Skeletal muscle satellite cell (primary cell): ENCODE measurements around the gene MAP3K10.

Experiments
- H3K27me3 ChIP-seq: 2 replicates; pipeline ENCODE4 v1.7.0; 2013; ENCODE audit warnings: low read length; ENCODE audit not compliant: control insufficient read depth, insufficient read depth
- H3K36me3 ChIP-seq: 2 replicates; pipeline ENCODE4 v1.7.0; 2013; ENCODE audit warnings: mild to moderate bottlenecking, control low read depth, low read length; ENCODE audit not compliant: insufficient read depth
- H3K4me1 ChIP-seq: 2 replicates; pipeline ENCODE4 v1.7.0; 2013; ENCODE audit warnings: low read length; ENCODE audit not compliant: control insufficient read depth, insufficient read depth
- H3K4me2 ChIP-seq: 2 replicates; pipeline ENCODE4 v1.7.0; 2013; ENCODE audit warnings: mild to moderate bottlenecking, low read length
- H3K4me3 ChIP-seq: 2 replicates; pipeline ENCODE4 v1.7.0; 2013; ENCODE audit warnings: low read length
- H3K9ac ChIP-seq: 2 replicates; pipeline ENCODE4 v1.7.0; 2013; ENCODE audit warnings: mild to moderate bottlenecking, low read depth, low read length, moderate library complexity
- H3K9me3 ChIP-seq: replicated peaks from 2 replicates; pipeline ENCODE4 v1.7.0; 2013; ENCODE audit warnings: mild to moderate bottlenecking, control low read depth, low read length

Gene MAP3K10

DNA sequence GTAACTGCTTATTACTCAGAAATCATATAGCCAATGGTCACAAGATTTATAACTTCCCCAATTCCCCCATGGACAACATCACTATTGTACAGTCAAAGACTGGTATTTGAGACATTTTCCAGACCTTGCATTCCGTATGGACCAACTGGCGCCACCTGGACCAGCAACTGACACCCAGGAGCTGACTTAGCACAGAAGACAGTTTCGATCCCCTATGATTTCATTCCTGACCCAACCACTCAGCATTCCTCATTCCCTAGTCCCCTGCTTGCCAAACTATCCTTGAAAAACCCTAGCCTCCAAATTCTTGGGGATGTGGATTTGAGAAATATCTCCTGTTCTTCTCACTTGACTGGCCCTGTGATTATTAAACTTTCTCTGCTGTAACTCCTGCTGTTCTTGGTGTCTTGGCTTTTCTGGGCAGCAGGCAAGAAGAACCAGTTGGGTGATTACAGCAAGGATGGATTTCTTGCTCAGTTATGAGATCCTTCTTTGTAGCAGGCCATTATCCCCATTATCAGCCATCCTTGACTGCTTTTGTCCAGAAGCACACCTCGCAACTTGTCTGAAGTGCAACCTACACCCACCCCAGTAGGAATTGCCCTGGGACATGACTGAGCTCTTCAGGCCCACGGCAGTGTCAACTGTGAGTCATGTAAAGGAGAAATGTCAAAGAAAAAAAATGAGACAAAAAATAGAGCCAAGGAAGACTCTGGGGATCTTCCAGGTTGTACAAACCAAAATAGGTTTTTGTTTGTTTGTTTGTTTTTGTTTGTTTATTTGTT, 13.7 kb upstream of the MAP3K10 start:
- Histone ChIP-seq H3K9me3 (no peaks in the 10 kb centered on the region), H3K4me2 (no peak overlapping the region), H3K4me1 (no peaks in the 10 kb centered on the region), H3K4me3 (no peak overlapping the region), H3K9ac (no peak overlapping the region), H3K27me3 (peaks cover 3% of the 10 kb centered on the region), H3K36me3 (no peaks in the 10 kb centered on the region)

DNA sequence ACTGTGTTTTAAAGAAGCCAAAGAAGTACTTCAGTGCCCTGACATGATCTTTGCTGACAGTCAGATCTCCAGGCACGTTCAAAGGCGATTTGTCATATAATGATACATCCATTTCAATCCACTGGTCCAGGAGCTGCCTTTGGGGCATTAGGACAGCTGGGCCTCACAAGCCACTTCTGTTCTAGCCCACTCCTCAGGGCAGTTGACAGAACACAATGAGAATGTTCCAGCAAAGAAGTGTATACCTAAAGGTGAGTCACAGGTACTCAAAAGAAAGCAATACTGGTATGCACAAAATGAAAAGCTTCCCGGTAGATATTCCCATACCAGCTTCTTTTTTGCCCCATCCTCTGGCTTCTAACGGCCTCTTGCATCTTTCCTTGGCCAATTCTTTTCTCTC, 12.5 kb upstream of the MAP3K10 start:
- peaks cover 3% of the 10 kb centered on the region for H3K27me3 ChIP-seq
- no peaks in the 10 kb centered on the region for H3K9me3 ChIP-seq
- H3K36me3 ChIP-seq = no peaks in the 10 kb centered on the region
- no peaks in the 10 kb centered on the region for H3K4me1 ChIP-seq
- H3K9ac ChIP-seq = no peak overlapping the region
- H3K4me3 ChIP-seq = no peak overlapping the region
- no peak overlapping the region for H3K4me2 ChIP-seq

DNA sequence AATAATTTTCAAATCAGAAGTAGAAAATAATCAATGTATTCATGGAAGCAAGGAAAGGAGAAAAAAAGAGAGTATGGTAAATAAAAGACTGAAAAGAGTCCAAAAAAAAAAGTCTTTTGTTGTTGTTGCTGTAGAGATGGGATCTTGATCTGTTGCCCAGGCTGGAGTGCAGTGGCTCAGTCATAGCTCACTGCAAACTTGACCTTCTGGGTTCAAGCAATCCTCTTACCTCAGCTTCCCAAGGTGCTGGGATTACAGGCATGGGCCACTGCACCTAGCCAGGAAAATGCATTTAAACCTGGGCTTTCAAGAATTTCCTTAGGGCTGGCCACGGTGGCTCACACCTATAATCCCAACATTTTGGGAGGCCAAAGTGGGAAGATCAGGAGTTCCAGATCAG, 7.0 kb upstream of the MAP3K10 start:
- Histone ChIP-seq H3K9ac (no peak overlapping the region), H3K4me3 (no peak overlapping the region), H3K27me3 (no peaks in the 10 kb centered on the region), H3K36me3 (no peaks in the 10 kb centered on the region), H3K4me1 (no peaks in the 10 kb centered on the region), H3K9me3 (no peaks in the 10 kb centered on the region), H3K4me2 (no peak overlapping the region)

DNA sequence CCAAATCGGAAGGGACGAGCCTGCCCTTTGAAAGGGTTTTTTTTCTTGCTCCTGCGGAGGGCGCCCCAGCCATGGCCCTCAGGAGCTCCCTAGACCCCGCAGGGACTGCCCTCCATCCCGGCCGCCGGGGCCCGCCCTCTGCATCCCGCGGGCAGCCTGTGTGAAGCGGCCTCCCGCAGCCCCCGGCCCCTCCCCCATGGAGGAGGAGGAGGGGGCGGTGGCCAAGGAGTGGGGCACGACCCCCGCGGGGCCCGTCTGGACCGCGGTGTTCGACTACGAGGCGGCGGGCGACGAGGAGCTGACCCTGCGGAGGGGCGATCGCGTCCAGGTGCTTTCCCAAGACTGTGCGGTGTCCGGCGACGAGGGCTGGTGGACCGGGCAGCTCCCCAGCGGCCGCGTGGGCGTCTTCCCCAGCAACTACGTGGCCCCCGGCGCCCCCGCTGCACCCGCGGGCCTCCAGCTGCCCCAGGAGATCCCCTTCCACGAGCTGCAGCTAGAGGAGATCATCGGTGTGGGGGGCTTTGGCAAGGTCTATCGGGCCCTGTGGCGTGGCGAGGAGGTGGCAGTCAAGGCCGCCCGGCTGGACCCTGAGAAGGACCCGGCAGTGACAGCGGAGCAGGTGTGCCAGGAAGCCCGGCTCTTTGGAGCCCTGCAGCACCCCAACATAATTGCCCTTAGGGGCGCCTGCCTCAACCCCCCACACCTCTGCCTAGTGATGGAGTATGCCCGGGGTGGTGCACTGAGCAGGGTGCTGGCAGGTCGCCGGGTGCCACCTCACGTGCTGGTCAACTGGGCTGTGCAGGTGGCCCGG, 815 bp downstream of the MAP3K10 start:
- Histone ChIP-seq H3K27me3 (no peaks in the 10 kb centered on the region), H3K9ac (peak overlapping the region; percentile 91), H3K9me3 (no peaks in the 10 kb centered on the region)

DNA sequence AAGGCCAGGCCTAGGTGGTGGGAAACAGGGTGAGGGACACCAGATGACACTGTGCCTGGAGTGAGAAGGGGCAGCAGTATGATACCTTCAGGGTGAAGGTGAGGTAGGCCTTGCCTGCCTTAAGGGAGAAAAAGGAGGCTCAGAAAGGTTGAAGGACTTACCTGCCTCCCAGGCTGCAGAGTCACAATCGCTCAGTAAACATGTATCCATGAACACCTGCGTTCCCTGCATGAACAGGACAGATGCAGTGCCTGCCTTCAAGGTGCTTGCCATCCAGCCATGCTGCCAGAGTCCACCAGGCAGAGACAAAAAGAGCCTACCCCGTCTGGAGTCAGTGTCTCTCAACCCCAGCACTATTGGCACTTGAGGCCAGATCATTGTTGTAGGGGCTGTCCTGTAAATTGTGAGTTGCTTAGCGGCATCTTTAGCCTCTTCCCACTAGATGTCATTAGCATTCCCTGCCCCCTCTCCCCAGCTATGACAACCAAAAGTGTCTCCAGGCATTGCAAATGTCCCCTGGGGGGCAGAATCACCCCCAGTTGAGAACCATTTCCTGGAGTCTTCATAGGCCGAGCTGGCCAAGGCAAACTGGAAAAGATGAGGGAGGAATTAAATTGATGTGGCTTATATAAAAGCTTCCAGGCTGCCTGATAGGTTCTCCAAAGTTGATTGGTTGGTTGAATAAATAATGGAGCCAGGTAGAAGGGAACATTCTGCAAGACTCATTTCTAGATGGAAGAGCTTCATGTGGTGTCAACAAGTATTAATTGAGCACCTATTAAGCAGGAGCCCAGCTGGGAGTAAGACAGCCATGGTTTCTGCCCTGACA, 1.7 kb downstream of the MAP3K10 start:
- no peaks in the 10 kb centered on the region for H3K27me3 ChIP-seq
- peak overlapping the region; percentile 89 for H3K4me3 ChIP-seq
- no peaks in the 10 kb centered on the region for H3K36me3 ChIP-seq

More for the DNA sequence above, 815 bp downstream of the MAP3K10 start:
- peak overlapping the region; percentile 89 for H3K4me3 ChIP-seq
- H3K36me3 ChIP-seq = no peaks in the 10 kb centered on the region
- peaks cover 11% of the 10 kb centered on the region for H3K4me1 ChIP-seq
- peak overlapping the region; percentile 97 for H3K4me2 ChIP-seq

DNA sequence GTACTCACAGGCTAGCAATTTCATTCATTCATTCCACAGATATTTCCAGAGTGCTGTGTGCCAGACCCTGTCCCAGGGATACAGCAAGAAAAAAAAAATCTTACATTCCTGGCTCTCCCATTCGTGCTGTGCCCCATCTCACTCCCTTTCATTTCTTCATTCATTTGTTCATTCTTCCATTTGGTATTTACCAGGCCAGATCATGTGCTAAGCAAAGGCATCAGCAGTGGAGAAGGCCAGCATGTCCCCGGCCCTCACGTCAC, 2.3 kb downstream of the MAP3K10 start:
- Histone ChIP-seq H3K4me1 (peaks cover 11% of the 10 kb centered on the region), H3K36me3 (no peaks in the 10 kb centered on the region), H3K4me3 (no peak overlapping the region), H3K9ac (no peak overlapping the region), H3K4me2 (no peak overlapping the region), H3K27me3 (no peaks in the 10 kb centered on the region), H3K9me3 (no peaks in the 10 kb centered on the region)

More for the DNA sequence above, 1.7 kb downstream of the MAP3K10 start:
- H3K4me1 ChIP-seq = peaks cover 11% of the 10 kb centered on the region
- H3K4me2 ChIP-seq = peak overlapping the region; percentile 97
- no peak overlapping the region for H3K9ac ChIP-seq
- H3K9me3 ChIP-seq = no peaks in the 10 kb centered on the region

DNA sequence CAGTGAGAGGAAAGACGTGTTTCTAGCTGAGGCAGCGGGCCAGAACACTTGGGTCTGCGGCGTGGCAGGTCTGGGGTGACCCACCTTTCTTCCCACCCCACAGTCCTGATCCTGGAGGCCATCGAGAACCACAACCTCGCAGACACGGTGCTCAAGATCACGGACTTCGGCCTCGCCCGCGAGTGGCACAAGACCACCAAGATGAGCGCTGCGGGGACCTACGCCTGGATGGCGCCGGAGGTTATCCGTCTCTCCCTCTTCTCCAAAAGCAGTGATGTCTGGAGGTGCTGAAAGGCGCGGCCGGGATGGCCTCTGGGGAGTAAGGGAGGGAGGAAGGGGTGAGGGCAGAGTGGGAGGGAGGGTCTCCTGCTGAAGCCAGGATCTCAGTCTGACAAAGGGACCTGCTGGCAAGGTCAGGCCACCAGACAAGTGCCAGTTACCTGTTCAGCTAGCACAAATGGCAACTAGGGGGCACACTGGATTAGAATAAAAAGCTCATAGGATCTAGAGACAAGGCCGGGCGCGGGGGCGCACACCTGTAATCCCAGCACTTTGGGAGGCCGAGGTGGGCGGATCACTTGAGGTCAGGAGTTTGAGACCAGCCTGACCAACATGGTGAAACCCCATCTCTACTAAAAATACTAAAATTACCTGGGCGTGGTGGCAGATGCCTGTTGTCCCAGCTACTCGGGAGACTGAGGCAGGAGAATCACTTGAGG, 7.2 kb downstream of the MAP3K10 start:
- no peaks in the 10 kb centered on the region for H3K9me3 ChIP-seq
- no peak overlapping the region for H3K9ac ChIP-seq

DNA sequence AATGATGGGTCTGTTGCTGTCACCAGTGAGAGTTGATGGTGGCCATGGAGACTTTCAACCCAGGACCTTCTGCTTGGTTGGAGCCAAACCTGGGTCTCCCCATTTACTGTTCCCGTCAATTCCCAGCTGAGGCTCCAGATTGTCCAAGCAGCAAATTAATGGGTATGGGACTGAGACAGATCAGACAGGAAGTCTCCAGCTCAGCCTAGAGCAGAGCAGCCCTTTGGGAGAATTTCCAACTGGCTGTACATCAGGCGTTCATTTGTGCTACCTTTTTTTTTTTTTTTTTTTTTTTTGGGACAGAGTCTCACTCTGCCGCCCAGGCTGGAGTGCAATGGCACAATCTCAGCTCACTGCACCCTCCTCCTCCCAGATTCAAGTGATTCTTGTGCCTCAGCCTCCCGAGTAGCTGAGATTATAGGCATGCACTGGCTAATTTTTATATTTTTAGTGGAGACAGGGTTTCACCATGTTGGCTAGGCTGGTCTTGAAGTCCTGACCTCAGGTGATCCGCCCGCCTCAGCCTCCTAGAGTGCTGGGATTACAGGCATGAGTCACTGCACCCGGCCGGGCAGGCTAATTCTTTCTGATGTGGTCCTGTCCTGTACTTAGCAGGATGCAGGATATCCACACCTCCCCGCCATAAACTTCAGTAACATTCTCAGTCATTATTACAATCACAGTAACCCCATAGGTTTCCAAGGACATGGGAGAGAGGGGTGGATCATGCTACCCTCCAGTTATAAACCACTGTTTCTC, 9.3 kb downstream of the MAP3K10 start:
- peaks cover 11% of the 10 kb centered on the region for H3K36me3 ChIP-seq
- no peak overlapping the region for H3K4me3 ChIP-seq
- H3K4me2 ChIP-seq = no peak overlapping the region
- H3K27me3 ChIP-seq = no peaks in the 10 kb centered on the region
- H3K9ac ChIP-seq = no peak overlapping the region
- peaks cover 3% of the 10 kb centered on the region for H3K4me1 ChIP-seq
- H3K9me3 ChIP-seq = no peaks in the 10 kb centered on the region

More for the DNA sequence above, 7.2 kb downstream of the MAP3K10 start:
- no peak overlapping the region for H3K4me3 ChIP-seq
- no peaks in the 10 kb centered on the region for H3K36me3 ChIP-seq
- H3K4me2 ChIP-seq = no peak overlapping the region
- no peaks in the 10 kb centered on the region for H3K27me3 ChIP-seq
- H3K4me1 ChIP-seq = peaks cover 3% of the 10 kb centered on the region

DNA sequence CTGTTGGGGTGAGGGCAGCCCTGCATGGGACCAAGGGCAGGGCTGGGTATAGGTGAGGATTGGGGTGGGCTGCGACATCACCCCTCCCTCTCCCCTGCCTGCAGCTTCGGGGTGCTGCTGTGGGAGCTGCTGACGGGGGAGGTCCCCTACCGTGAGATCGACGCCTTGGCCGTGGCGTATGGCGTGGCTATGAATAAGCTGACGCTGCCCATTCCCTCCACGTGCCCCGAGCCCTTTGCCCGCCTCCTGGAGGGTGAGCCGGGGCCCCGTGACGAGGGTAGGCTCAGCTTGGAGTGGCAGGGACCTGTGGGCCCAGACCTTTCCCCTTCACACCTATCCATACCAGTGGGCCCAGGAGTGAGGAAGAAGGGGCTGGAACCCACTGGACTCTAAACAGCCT, 13.2 kb downstream of the MAP3K10 start:
- Histone ChIP-seq H3K4me1 (peaks cover 3% of the 10 kb centered on the region), H3K4me3 (no peak overlapping the region), H3K4me2 (no peak overlapping the region), H3K36me3 (peaks cover 15% of the 10 kb centered on the region), H3K9me3 (no peaks in the 10 kb centered on the region), H3K27me3 (no peaks in the 10 kb centered on the region), H3K9ac (no peak overlapping the region)

DNA sequence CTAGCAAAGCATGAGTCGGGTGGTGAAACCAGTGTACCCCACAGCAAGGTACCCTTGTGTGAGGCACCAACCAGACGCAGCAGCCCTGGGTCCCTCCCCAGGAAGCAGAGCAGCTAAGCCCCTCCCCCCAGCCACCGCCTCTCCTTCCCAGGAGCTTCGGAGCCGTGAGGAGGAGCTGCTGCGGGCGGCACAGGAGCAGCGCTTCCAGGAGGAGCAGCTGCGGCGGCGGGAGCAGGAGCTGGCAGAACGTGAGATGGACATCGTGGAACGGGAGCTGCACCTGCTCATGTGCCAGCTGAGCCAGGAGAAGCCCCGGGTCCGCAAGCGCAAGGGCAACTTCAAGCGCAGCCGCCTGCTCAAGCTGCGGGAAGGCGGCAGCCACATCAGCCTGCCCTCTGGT, 14.5 kb downstream of the MAP3K10 start:
- H3K36me3 ChIP-seq = peaks cover 15% of the 10 kb centered on the region

More for the DNA sequence above, 14.5 kb downstream of the MAP3K10 start:
- Histone ChIP-seq H3K9me3 (no peaks in the 10 kb centered on the region), H3K27me3 (no peaks in the 10 kb centered on the region), H3K4me1 (peaks cover 2% of the 10 kb centered on the region), H3K4me2 (no peak overlapping the region), H3K9ac (no peak overlapping the region), H3K4me3 (no peak overlapping the region)
